KMS-11 (cell line): ENCODE data around the gene SLC2A5.

Experiments
- H2AFZ ChIP-seq: fragments of 200-600 bp; sonication (generic); 2 replicates; pipeline ENCODE4 v1.6.1; 2016; ENCODE audit warnings: antibody characterized with exemption, mixed run types, low read depth
- H3K27ac ChIP-seq: fragments of 200-600 bp; sonication (generic); 2 replicates; pipeline ENCODE4 v1.6.1; 2016; ENCODE audit warnings: mild to moderate bottlenecking, mixed run types
- H3K27me3 ChIP-seq: fragments of 200-600 bp; sonication (generic); 2 replicates; pipeline ENCODE4 v1.6.1; 2017; ENCODE audit warnings: mild to moderate bottlenecking, low read depth, mixed run types, moderate library complexity; ENCODE audit not compliant: insufficient read depth
- H3K36me3 ChIP-seq: fragments of 200-600 bp; sonication (generic); 2 replicates; pipeline ENCODE4 v1.6.1; 2017; ENCODE audit warnings: mild to moderate bottlenecking, mixed run types; ENCODE audit not compliant: insufficient read depth
- H3K4me1 ChIP-seq: fragments of 200-600 bp; sonication (generic); 2 replicates; pipeline ENCODE4 v1.6.1; 2016; ENCODE audit warnings: mild to moderate bottlenecking, low read depth, mixed run types; ENCODE audit not compliant: poor library complexity, severe bottlenecking
- H3K4me2 ChIP-seq: fragments of 200-600 bp; sonication (generic); 2 replicates; pipeline ENCODE4 v1.7.0; 2016; ENCODE audit warnings: mild to moderate bottlenecking, mixed run types
- H3K4me3 ChIP-seq: fragments of 200-600 bp; sonication (generic); IDR thresholded peaks from 2 replicates; pipeline ENCODE4 v1.6.1; 2017; ENCODE audit warnings: low read depth, low read length, mixed read lengths; ENCODE audit not compliant: insufficient read depth
- H3K79me2 ChIP-seq: fragments of 200-600 bp; sonication (generic); 2 replicates; pipeline ENCODE4 v1.6.1; 2016; ENCODE audit warnings: low read depth, mixed run types; ENCODE audit not compliant: insufficient read depth
- H3K9ac ChIP-seq: fragments of 200-600 bp; sonication (generic); 2 replicates; pipeline ENCODE4 v1.6.1; 2016; ENCODE audit warnings: mild to moderate bottlenecking, mixed run types
- H4K20me1 ChIP-seq: fragments of 200-600 bp; sonication (generic); 2 replicates; pipeline ENCODE4 v1.6.1; 2016; ENCODE audit warnings: mild to moderate bottlenecking, mixed run types; ENCODE audit not compliant: insufficient read depth
- TF ChIP-seq, protein P1 (sequence below): fragments of 200-600 bp; sonication (generic); conservative IDR thresholded peaks from 2 replicates; pipeline ENCODE4 v1.6.1; 2017; ENCODE audit warnings: low read depth, mild to moderate bottlenecking, antibody characterized with exemption, low read length, moderate library complexity, mixed read lengths

Gene SLC2A5

DNA sequence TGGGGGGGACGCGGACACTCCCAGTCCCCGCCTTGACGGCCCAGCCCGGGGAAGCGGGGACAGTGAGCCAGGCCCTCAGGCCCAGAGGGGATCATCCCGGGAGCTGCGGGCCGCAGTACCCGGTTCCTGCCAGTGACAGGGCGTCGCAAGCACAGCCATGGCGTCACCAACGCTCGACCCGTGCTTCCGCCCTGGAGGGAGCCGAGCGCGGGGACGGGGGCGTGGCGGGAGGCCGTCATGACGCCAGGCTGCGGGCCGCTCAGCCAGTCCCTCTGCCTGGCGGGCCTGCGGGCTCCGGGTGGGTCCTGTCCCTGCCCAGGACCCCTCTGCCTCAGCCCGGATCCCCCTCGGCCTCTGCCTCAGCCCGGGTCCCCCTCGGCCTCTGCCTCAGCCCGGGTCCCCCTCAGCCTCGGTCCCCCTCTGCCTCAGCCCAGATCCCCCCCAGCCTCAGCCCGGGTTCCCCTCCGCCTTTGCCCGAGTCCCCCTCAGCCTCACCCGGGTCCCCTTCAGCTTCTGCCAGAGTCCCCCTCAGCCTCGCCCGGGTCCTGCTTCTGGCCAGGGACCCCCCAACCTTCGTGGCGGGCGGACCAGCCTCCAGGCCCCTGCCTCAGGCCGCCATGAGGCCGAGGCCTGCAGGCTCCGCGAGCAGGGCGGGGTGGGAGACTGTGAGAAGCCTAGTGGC lies 2.3 kb upstream of the SLC2A5 start:
- Histone ChIP-seq H3K79me2 (no peaks in the 10 kb centered on the region), H3K9ac (no peak overlapping the region), H2AFZ (no peak overlapping the region), H3K4me3 (no peak overlapping the region), H4K20me1 (no peaks in the 10 kb centered on the region), H3K4me2 (no peak overlapping the region), H3K27ac (no peak overlapping the region), H3K36me3 (no peaks in the 10 kb centered on the region), H3K4me1 (no peaks in the 10 kb centered on the region), H3K27me3 (peaks cover 52% of the 10 kb centered on the region)
- TF ChIP-seq, protein P1, sequence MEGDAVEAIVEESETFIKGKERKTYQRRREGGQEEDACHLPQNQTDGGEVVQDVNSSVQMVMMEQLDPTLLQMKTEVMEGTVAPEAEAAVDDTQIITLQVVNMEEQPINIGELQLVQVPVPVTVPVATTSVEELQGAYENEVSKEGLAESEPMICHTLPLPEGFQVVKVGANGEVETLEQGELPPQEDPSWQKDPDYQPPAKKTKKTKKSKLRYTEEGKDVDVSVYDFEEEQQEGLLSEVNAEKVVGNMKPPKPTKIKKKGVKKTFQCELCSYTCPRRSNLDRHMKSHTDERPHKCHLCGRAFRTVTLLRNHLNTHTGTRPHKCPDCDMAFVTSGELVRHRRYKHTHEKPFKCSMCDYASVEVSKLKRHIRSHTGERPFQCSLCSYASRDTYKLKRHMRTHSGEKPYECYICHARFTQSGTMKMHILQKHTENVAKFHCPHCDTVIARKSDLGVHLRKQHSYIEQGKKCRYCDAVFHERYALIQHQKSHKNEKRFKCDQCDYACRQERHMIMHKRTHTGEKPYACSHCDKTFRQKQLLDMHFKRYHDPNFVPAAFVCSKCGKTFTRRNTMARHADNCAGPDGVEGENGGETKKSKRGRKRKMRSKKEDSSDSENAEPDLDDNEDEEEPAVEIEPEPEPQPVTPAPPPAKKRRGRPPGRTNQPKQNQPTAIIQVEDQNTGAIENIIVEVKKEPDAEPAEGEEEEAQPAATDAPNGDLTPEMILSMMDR = no peak

DNA sequence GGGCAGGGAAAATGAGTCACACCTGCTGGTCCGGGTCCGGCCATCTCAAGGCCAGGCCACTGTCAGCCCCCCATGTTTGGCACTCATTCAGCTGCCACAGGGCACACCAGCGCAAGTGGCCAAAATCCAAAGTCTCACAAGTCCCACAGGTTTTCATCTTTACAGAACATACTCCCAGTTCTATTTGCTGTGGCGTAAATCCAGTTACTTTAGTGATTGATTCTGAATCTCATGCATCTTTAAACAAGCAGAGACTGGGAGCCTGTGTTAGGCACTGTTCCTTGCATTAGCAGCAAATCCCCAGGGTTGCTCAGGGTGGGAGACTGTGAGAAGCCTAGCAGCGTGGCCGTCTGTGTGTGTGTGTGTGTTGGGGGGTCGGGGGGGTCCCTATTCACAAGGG lies 1.1 kb upstream of the SLC2A5 start:
- H3K27me3 ChIP-seq = peaks cover 40% of the 10 kb centered on the region
- no peaks in the 10 kb centered on the region for H3K79me2 ChIP-seq
- TF ChIP-seq, protein P1 = no peak
- H4K20me1 ChIP-seq = no peaks in the 10 kb centered on the region
- no peak overlapping the region for H3K27ac ChIP-seq
- no peaks in the 10 kb centered on the region for H3K4me1 ChIP-seq
- H3K4me2 ChIP-seq = no peak overlapping the region
- H3K4me3 ChIP-seq = no peak overlapping the region
- H3K9ac ChIP-seq = no peak overlapping the region
- H2AFZ ChIP-seq = no peak overlapping the region
- no peaks in the 10 kb centered on the region for H3K36me3 ChIP-seq

DNA sequence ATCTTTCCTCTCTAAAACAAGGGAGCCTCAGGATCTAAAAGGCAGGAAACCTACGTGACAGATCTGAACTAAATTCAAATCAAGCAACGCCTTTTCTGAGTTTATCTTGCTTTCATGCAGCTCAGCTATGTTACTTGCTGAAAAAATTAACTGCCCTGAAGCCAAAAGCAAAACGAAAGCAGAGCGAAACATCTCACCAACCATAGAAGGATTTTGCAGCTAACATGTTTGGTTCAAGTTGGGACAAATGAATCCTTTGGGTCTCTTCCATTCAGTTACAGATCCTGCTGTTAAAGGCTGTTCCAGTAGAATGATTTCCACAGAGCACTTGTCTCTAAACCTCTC lies 482 bp downstream of the SLC2A5 start:
- Histone ChIP-seq H3K4me1 (no peaks in the 10 kb centered on the region), H4K20me1 (no peaks in the 10 kb centered on the region), H3K27ac (no peak overlapping the region), H2AFZ (no peak overlapping the region), H3K79me2 (no peaks in the 10 kb centered on the region), H3K4me3 (no peak overlapping the region), H3K4me2 (no peak overlapping the region), H3K9ac (no peak overlapping the region), H3K36me3 (no peaks in the 10 kb centered on the region), H3K27me3 (peaks cover 24% of the 10 kb centered on the region)
- TF ChIP-seq, protein P1 = no peak

DNA sequence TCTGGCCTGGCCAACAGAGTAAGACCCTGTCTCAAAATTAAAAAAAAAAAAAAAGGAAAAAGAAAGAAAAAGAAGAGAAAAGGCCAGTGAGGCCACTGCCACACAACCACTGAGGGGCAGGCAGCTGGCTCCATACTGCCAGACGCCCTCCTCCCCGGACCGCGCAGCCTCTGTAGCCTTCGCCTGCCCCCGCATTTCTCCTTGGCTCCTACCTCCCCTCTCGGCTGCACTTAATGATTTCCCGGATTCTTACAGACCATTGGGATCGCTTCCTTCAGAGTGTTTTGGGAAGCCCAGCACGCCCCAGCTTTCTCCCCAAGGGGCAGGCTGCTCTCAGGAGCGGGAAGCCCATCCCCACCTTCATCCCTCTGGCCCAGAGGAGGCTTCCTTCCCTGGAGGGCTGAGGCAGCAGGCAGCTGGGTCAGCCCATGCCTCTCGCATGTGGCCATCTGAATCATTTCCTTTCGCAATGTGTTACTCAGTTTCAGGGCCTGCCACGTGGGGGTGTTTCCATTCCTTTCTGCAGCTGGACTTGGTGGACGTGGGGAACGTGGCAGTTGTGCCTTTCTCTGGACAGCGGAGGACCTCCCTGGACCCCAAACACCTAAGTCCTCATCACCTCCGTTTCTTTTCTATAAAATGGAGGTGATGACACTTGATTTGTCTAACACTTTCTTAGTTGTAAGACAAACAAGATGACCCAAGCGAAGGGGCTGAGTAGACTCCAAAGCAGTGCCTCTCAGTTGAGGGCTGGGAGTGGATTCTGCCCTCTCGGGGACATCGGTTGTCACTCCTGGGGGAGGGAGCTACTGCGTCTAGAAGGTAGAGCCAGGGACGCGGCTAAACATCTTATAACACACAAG lies 2.3 kb downstream of the SLC2A5 start:
- Histone ChIP-seq H3K9ac (no peak overlapping the region), H3K79me2 (no peaks in the 10 kb centered on the region), H2AFZ (no peak overlapping the region), H4K20me1 (no peaks in the 10 kb centered on the region), H3K27ac (no peak overlapping the region), H3K4me3 (no peak overlapping the region), H3K4me2 (no peak overlapping the region), H3K27me3 (peaks cover 7% of the 10 kb centered on the region; the same call in 1 of the 2 replicates), H3K36me3 (no peaks in the 10 kb centered on the region), H3K4me1 (no peaks in the 10 kb centered on the region)
- TF ChIP-seq, protein P1 = no peak
